ENCODE measurements around the gene PLEKHA3.

The PLEKHA3 gene

GRCh38 chr2:178480227-178481181 lies at the start of gene PLEKHA3:
PLEKHA3 (plus strand) TSS chr2:178480457; CDS start chr2:178480870, 413 bp downstream.
- H3K4me3 ChIP-seq (replicated peaks; ENCODE audit: low read depth, low read length), result peak within 1 kb of the TSS; percentile 73
- DNase-seq (ENCODE audit: low read depth), result peak; percentile 97
- TF ChIP-seq CTCF (IDR thresholded peaks at IDR 0.05; ENCODE audit: low read length, missing control alignments), result no peak

- no peak for DNase-seq (ENCODE audit: low read depth)
- TF ChIP-seq CTCF (IDR thresholded peaks at IDR 0.05; ENCODE audit: low read length, missing control alignments), result no peak
- H3K4me3 ChIP-seq (replicated peaks; ENCODE audit: low read depth, low read length), result no peak overlapping the region
Measured at GRCh38 chr2:178436662-178437061, 43.6 kb upstream of the PLEKHA3 start.

GRCh38 chr2:178441426-178441825 lies 38.8 kb upstream of the PLEKHA3 start:
- TF ChIP-seq CTCF (IDR thresholded peaks at IDR 0.05; ENCODE audit: low read length, missing control alignments), result no peak
- no peak for DNase-seq (ENCODE audit: low read depth)
- H3K4me3 ChIP-seq (replicated peaks; ENCODE audit: low read depth, low read length), result no peak overlapping the region

GRCh38 chr2:178448968-178449661 lies 31.1 kb upstream of the PLEKHA3 start:
- no peak for DNase-seq (ENCODE audit: low read depth)
- peak overlapping the region; percentile 84 for H3K4me3 ChIP-seq (replicated peaks; ENCODE audit: low read depth, low read length)
- TF ChIP-seq CTCF (IDR thresholded peaks at IDR 0.05; ENCODE audit: low read length, missing control alignments), result no peak

- H3K4me3 ChIP-seq (replicated peaks; ENCODE audit: low read depth, low read length), result peak overlapping the region; percentile 84
- no peak for DNase-seq (ENCODE audit: low read depth)
- no peak for TF ChIP-seq CTCF (IDR thresholded peaks at IDR 0.05; ENCODE audit: low read length, missing control alignments)
Measured at GRCh38 chr2:178449700-178450523, 30.3 kb upstream of the PLEKHA3 start.

GRCh38 chr2:178450524-178450773 lies 29.8 kb upstream of the PLEKHA3 start:
- H3K4me3 ChIP-seq (replicated peaks; ENCODE audit: low read depth, low read length), result peak overlapping the region; percentile 84
- no peak for TF ChIP-seq CTCF (IDR thresholded peaks at IDR 0.05; ENCODE audit: low read length, missing control alignments)
- DNase-seq (ENCODE audit: low read depth), result no peak
